Measurements from ENCODE around the gene LSM6. TPM values are rescaled to one million over a fixed set of nuclear protein-coding genes. Genes with fewer than 3 reads are reported as not detected.

The LSM6 gene
- total RNA-seq, 1 donor from 2014 or later: 32.5 TPM

DNA sequence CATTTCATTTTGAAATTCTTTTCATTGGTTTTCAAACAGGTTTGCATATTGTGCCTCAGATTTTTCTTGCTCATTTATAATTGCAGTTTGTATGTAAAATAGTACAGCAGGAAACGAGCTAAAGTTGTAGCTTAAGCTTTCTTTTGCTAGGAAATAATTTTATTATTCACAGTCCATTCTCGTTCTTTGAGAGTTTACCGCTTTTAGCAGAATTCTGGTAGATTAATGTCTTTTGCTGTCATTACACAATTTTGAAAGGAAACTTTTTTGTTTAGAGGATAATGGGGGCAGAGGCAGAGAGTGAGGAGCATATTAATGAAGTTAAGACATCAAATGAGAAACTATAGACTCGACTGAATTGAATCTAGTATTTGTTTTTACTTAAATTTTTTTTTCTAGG is 10.5 kb downstream of the LSM6 start:
- no peak for DNase-seq (ENCODE audit: low spot score)

DNA sequence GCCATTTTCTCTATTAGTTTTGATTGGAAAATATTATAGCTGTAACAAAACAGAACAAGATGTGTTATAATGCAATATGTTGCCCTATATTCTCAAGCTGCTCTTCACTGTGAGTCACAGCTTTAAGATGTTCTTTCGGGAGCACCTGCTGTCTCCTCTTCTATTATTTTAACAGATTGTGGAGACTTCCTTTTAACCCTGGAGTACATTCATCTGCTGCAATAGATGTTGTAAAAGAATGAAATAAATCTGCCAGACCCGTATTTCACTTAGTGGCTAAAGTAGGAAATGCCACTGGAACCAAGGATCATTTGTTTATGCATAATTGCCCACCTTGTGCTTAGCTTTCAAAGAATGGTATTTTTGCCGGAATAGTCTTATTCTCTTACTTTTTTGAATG is 11.1 kb downstream of the LSM6 start:
- no peak for DNase-seq (ENCODE audit: low spot score)

DNA sequence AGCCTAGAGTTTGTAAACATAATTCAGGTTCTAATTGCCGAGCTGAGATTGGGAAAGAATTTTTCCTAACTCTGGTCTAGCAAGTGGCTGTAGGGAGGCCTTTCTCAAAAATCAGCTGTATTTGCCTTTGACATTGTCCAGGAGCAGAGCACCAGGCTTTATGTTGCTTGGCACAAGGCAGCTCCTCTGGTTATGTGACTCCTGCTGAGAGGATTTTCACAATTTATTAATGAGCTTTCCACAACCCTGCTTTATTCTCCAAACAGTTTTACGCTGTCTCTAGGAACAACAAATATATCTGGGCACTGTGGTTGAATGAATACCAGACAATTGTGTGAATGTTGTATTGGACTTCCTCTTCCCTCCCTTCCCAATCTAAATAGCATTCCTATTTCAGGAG is 14.9 kb downstream of the LSM6 start:
- DNase-seq (ENCODE audit: low spot score): no peak

DNA sequence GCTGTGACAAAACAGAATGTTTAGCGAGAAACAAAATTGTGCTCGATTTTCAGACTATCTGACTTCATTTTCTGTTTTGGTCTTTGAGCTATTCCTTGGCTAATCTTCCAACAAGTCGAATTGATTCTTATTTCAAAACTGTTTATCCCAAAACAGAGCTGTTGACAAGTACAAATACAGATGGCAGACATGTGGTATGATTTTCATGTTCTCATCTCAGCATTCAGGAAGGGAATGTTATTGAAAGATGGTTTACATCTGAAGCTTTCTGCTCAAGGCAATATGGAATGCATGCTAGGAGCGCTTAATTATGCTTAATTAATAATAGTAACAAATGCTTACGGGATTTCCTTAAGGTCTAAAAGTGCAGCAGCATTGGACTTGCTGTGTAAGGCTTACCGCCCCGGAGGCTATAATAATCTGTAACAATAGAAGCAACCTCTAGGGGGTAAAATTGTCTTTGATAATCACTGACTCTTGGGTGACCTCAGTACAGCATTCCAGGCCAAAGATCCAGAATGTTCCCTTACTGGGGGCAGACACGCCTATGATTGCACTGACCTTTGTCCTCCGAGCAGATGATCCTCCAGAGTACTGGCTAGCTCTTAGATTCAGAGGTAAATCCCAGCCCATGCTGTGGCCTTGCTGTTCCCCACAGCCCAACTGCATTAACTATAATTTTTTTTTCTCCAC is 16.4 kb downstream of the LSM6 start:
- DNase-seq (ENCODE audit: low spot score): no peak

DNA sequence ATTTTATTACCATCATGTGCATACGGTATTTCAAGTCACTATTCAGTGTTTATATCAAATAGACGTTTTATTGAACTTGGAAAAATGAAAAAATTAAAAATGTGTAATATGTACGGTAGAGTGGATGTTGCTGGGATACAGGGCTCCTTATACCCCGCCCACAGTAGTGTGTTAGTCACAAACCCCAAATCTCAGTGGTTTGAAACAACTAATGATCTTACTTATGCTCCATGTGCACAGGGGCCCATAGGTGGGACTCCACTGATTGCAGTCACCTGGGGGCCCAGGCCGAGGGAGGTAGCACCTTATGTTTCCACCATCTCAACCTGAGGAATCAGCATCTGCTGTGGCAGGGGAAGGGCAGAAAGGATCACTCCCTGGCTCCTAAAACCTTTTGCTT is 18.1 kb downstream of the LSM6 start:
- DNase-seq (ENCODE audit: low spot score): no peak

DNA sequence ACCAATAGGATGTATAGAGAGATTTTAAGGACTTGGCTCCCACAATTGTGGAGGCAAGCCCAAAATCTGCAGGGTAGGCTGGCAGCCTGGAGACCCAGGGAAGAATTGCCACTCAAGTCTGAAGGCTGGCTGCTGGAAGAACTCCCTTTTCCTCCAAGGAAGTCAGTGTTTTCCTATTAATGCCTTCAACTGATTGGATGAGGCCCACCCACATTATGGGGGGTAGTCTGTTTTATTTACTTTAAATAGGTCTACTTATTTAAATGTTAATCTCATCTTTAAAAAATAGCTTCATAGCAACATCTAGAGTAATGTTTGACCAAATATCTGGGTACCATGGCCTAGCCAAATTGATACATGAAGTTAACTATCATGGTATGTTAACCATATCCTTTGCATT is 18.7 kb downstream of the LSM6 start:
- no peak for DNase-seq (ENCODE audit: low spot score)

DNA sequence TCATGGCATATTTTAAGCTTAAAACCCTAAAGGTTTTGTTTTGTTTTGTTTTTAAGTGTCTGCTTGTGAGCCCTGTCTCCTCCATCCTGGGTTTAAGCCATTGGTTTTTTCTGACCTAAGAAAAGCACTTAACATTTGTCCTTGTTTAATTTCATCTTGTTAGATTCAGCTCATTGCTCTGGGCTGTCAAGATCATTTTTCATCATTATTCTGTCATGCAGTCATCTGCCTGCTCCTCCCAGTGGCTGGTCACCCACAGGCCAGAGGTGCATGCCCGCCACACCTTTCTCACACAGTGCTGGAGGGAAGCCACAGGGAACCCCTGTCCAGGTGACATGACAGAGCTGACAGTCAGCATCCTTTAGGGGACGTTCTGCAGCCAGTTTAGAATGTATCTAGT is 27.1 kb downstream of the LSM6 start:
- no peak for DNase-seq (ENCODE audit: low spot score)

DNA sequence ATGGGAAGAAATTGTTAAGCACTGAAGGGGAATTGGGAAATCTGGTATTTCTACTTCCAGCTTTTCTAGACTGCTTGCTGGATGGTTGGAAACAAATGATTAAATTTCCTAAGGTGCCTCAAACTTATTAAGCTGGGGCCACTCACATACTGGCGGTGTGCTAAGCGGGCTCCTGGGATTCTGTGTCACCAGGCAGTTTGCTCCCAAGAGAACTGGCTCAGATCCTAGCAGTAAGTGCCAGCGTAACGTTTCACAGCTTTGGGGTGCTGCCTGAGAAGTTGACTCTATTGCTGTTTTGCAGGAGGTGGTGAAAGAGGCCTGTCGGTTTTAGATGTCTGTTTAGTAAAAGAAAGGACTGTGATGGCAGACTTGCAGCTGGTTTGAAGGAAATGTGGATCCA is 31.9 kb downstream of the LSM6 start:
- DNase-seq (ENCODE audit: low spot score): no peak

DNA sequence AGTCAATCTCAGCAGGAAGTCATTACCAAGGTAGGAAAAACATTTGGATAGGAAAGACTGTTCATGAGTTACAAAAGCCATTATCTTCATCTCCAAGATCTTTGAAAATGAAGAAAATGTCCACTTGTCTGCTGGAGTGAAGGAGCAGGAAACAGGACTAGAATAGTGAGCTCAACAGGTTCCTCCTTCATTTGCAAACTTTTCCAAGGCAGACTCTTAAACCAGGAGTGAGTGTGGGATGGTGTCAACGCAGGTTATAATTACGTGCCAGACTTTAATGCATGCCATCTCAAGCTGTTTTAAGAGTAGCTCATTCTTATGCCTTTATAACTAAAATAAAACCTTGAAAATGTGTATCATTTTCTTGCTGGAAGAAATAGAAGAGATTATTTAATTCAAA is 35.4 kb downstream of the LSM6 start:
- no peak for DNase-seq (ENCODE audit: low spot score)

DNA sequence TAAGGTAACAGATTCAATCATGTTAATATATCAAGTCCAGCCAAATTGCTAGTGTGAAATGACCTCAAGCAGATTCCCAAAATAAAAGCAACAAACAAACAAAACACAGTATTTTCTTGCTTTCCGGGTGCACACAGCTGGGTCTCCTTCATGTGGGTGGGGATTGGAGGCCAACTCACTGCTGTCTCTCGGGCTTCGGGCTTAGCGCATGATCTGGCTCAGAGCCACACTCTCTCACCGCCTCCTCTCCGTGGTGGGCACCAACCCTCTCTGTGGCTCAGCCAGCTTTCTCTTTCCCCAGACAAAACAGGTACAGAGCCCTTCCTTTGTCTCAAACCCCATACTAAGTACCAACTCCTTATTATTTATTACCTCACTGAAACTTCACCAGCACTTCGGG is 35.9 kb downstream of the LSM6 start:
- DNase-seq (ENCODE audit: low spot score): no peak

DNA sequence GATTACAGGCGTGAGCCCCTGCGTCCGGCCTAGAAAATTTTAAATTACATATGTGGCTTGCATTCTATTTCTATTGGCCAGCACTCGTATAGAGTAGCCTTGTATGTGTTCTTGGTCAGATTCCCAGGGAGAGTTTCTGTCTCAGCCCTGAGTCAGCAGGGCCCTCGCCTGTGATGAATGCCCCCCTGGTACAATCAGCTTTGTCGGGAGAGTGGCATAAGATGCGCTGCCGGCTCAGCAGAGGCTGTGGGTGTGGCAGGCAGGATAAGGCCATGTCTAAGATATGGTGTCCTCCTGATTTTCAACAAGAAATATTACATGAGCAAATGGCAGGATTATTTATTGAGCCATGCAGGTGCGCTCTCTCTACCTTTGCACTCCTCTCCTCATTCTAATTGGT is 37.3 kb downstream of the LSM6 start:
- DNase-seq (ENCODE audit: low spot score): no peak

DNA sequence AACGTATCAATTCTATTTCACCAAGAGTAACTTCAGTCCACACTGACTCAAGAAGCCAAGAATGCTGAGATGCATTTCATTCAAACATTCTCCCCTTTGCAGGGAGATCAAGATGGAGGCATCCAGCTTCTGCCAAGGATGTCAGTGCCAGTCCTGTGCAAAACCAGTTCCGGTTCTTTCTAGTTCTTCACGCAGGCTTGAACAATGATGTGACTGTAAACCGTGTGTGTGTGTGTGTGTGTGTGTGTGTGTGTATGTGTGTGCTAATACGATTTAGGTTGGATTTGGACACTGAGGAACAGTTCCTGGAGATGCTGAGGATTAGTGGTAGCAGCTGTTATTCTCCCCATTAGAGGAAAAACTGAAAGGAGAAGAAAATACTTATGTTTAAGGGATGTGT is 38.7 kb downstream of the LSM6 start, which contains the start of gene REELD1:
TSS of gene REELD1 (plus strand) at position 301 of the 400 bp plus-strand sequence. CDS start 2,415 bp downstream, outside the sequence.
- no peak for DNase-seq (ENCODE audit: low spot score)

DNA sequence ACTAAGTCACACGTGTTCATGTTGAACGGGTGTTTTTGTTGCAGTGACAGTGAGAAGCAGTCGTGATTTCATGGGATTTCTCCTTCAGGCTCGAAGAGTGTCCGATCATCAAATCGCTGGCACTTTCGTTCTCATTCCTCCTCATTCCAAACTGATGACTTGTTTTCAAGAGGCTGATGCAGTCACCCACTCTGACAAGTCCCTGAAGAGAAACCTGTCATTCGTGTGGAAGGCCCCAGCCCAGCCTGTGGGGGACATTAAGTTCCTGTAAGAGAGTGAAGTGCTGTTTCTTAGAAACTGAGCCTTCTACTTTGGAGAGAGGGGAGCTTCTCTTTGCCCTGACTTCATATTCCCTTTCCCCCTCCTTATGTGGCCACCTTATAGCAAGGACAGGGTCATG is 46.8 kb downstream of the LSM6 start:
- no peak for DNase-seq (ENCODE audit: low spot score)

DNA sequence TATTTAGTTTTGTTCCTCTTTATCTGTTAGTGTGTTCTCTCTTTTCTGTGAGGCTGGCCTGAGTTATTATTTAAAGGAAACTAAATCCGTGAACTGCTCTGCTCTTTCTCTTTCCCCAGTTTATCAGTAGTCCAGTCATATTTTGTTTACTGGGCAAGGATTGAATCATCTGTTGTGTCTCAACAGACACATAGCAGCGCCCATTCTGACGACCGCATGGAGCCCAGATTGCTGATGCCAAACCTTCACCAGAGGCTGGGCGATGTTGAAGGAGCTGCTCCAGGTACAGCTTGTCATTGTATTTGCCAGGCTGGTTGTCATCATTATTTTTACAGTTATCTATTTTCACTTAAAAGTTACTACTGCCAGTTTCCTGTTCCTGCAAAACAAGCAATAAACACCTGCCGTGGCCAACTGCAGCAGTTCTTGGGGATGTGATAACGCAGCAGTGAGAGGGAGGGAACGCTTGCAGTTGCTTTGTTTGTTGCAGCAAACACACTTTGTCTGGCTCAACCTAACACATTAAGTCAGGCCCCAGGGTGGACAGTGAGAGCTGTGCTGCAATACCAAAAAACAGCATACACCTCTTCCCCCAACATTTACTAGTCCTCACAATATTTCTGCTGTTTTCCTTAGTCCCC is 48.9 kb downstream of the LSM6 start:
- DNase-seq (ENCODE audit: low spot score): no peak

DNA sequence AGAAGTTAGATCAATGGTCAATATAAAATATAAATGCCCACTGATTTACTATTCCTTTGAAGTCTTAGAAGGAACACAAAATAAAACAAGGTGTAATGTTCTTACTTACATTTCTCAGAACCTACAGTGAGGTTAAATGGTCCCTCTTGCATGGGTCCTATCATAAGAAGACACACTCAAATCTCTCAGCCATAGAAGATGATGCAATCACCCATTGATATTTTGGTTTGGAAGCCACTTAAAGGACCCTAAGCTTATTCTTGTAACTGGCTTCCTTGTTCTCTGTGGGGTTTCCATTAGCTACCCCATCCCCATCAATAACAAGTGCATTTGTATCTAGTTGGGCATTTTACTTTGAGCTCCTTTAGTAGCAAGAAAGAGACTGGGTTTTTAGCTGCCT is 53.9 kb downstream of the LSM6 start:
- DNase-seq (ENCODE audit: low spot score): no peak

DNA sequence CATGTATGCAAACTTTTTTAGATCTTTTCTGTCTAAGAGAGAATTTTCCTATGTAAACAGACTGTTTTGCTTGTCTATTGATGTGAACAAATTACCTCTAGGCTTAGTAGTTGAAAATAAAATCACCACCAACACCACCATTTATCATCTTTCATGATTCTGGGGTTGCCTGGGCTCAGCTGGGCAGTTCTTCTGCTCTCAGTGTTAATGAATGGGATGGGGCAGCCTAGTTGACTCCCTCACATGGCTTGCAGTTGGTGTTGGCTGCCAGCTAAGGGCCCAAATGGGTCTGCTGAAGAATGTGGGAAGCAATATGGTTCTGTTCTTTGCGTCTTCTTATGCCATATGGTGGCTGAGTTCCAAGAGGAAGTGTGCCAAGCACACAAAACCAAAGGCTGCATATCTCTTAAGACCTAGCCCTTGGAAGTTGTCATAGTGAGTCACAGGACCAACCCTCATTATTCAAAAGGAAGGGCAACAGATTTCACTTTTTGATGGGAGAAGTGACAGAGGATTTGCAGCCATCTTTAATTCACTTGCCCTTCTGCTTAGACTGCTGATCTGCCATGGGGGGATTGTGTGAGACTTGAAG is 56.7 kb downstream of the LSM6 start:
- no peak for DNase-seq (ENCODE audit: low spot score)

DNA sequence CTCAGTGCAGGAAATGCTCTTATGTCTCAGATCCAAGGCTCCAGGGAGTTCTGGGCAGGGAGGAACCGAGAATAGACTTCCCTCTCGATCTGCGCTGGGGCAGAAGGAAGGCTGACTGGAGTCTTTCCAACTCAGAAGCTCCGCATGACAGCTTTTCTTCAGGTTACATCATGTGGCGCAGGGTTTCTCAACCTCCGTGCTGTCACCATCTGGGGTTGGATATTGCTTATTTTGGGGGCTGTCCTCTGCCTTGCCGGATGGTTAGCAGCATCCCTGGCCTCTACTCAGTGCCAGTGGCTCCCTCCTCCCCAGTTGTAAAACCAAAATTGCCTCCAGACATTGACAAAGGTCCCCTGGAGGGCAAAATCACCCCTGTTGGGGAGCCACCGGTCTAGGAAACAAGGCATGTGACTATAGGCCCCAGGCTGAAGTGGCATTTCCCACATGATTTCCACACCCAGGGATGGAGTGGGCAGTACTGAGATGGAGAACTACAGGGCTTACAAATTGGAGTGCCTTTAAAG is 60.2 kb downstream of the LSM6 start:
- DNase-seq (ENCODE audit: low spot score): no peak

DNA sequence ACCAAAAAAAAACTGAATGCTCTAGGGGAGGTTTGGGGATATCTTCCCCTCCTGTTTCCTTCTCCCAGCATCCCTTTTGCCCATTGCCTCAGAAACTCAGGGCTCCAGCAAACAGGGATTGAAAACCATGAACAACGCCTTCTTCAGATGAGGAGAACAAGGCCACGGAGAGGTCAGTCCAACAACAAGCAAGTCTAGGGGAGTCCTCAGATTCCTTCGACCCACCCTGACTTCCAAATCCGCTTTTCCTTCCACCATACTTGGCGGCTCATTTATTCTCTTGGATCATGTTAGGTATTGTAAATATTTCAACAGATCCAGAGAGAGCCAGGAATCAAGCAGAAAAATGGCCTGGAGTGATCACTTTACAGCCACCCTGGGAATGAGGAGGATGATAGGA is 60.7 kb downstream of the LSM6 start:
- DNase-seq (ENCODE audit: low spot score): no peak

DNA sequence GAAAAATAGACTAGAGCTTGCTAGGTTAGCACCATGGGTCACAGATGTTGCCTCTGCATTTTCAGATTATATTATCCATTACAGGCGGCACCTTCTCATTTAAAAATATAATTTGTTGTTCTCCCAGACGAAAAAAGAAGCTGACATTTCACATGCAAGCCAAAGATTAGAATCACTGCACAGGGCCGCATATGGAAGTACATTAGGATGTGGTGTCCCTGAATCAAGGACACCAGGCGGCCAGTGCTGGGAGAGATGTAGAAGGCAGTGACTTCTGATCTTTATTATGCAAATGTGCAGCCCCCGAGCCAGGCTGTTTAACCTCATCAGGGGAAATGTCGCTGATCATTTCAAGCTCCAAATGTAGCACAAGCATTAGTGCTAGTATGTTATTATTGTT is 61.6 kb downstream of the LSM6 start:
- no peak for DNase-seq (ENCODE audit: low spot score)

DNA sequence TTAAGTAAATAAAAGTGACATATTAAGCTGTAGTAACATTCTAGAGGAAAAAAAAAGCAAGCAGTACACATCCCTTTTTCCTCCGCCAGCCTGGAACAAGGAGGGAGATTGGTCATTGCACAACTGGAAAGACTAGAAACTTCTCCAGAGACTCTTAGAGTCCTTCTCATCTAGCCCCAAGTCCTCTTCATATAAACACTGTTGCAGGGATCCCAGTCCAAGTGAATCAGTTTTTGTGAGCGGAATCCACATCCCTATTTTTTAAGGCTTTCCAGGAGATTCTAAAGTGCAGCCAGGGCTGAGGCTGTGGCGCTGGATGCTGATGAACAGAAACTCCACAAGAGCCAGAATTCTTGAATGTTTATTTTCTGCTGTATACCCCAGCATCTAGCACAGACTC is 62.6 kb downstream of the LSM6 start:
- DNase-seq (ENCODE audit: low spot score): no peak
